GM18526 (cell line): ENCODE results near the gene STAT4.

Source experiments
- POLR2A ChIP-seq: IDR thresholded peaks from 3 replicates; pipeline ENCODE4 v1.6.1; 2011; ENCODE audit not compliant: insufficient read length; ENCODE audit errors: extremely low read depth

The STAT4 gene

GRCh38 chr2:191032588-191033429, 118.0 kb downstream of the STAT4 start:
- TF ChIP-seq POLR2A: no peak

- no peak for TF ChIP-seq POLR2A
Measured at GRCh38 chr2:191031256-191031655, 119.5 kb downstream of the STAT4 start.

GRCh38 chr2:191030521-191031154, 120.2 kb downstream of the STAT4 start:
- no peak for TF ChIP-seq POLR2A

- TF ChIP-seq POLR2A: no peak
Measured at GRCh38 chr2:191029280-191029950, 121.4 kb downstream of the STAT4 start.

GRCh38 chr2:191026377-191026776, 124.4 kb downstream of the STAT4 start:
- TF ChIP-seq POLR2A: no peak

- no peak for TF ChIP-seq POLR2A
Measured at GRCh38 chr2:191025135-191025534, 125.7 kb downstream of the STAT4 start.

GRCh38 chr2:191023235-191023679, 127.5 kb downstream of the STAT4 start:
- TF ChIP-seq POLR2A: no peak

GRCh38 chr2:191020742-191021381, 129.9 kb downstream of the STAT4 start:
- TF ChIP-seq POLR2A: no peak

GRCh38 chr2:191020221-191020741, 130.5 kb downstream of the STAT4 start:
- peak; percentile 96 for TF ChIP-seq POLR2A

GRCh38 chr2:191019376-191019775, 131.4 kb downstream of the STAT4 start:
- no peak for TF ChIP-seq POLR2A

- TF ChIP-seq POLR2A: peak; percentile 20
Measured at GRCh38 chr2:191018643-191019119, 132.1 kb downstream of the STAT4 start.

GRCh38 chr2:191018048-191018447, 132.7 kb downstream of the STAT4 start:
- no peak for TF ChIP-seq POLR2A

GRCh38 chr2:191015831-191016230, 135.0 kb downstream of the STAT4 start:
- no peak for TF ChIP-seq POLR2A

GRCh38 chr2:191015239-191015638, 135.6 kb downstream of the STAT4 start:
- no peak for TF ChIP-seq POLR2A

- TF ChIP-seq POLR2A: no peak
Measured at GRCh38 chr2:191014653-191015020, 136.2 kb downstream of the STAT4 start.
